WI38 (cell line): ENCODE measurements around the gene KRT79.

Experiments used
- H3K4me3 ChIP-seq: 2 replicates; pipeline ENCODE4 v1.5.1; 2011; ENCODE audit warnings: low read depth, mild to moderate bottlenecking, control low read depth, low read length
- CTCF ChIP-seq: IDR thresholded peaks from 2 replicates; pipeline ENCODE4 v1.5.1; 2012; ENCODE audit warnings: low read depth, mild to moderate bottlenecking, control low read depth, low read length

KRT79 gene

GRCh38 chr12:52817003-52817698 is 17.0 kb downstream of the KRT79 start:
- TF ChIP-seq CTCF, result no peak
- no peak overlapping the region for H3K4me3 ChIP-seq

GRCh38 chr12:52815676-52816588 is 18.2 kb downstream of the KRT79 start:
- no peak overlapping the region for H3K4me3 ChIP-seq
- no peak for TF ChIP-seq CTCF

GRCh38 chr12:52815161-52815560 is 18.9 kb downstream of the KRT79 start:
- TF ChIP-seq CTCF, result no peak
- no peak overlapping the region for H3K4me3 ChIP-seq

- H3K4me3 ChIP-seq, result no peak overlapping the region
- TF ChIP-seq CTCF, result no peak
Measured at GRCh38 chr12:52814710-52815155, 19.4 kb downstream of the KRT79 start.

GRCh38 chr12:52813885-52814709 is 20.0 kb downstream of the KRT79 start, which contains the start of gene KRT4:
TSS of gene KRT4 (minus strand) at chr12:52814116. CDS start at chr12:52814058, 58 bp downstream.
- TF ChIP-seq CTCF, result no peak
- H3K4me3 ChIP-seq, result no peak within 1 kb of the TSS

GRCh38 chr12:52813203-52813819 is 20.8 kb downstream of the KRT79 start:
- TF ChIP-seq CTCF, result no peak
- no peak overlapping the region for H3K4me3 ChIP-seq
